ENCODE data around the gene LRP1B. TPM values are rescaled to one million over a fixed set of nuclear protein-coding genes. Genes with fewer than 3 reads are reported as not detected.

Gene LRP1B
- total and polyA plus RNA-seq, 2 of the 8 experiments (the other 6 are each of a cell fraction or from before 2014, with no cell fraction given), result 0.03 TPM; not detected in 1

GRCh38 chr2:140988597-140988996 is 1142.2 kb downstream of the LRP1B start:
- no peak overlapping the region for H2BK15ac ChIP-seq (ENCODE audit: low read length)
- no peak for DNase-seq (ENCODE audit: low read depth in 1 of 2, low spot score in 2 of 2)
- no peaks in the 10 kb centered on the region for H3K9me3 ChIP-seq (ENCODE audit: insufficient read depth in 2 of 2, low read depth in 1 of 2, low read length in 1 of 2)
- H2AFZ ChIP-seq (ENCODE audit: low read length), result no peak overlapping the region
- H2BK20ac ChIP-seq (ENCODE audit: low read length), result no peak overlapping the region
- no peak overlapping the region for H3K18ac ChIP-seq (ENCODE audit: extremely low read depth, low read length)
- no peak overlapping the region for H2BK120ac ChIP-seq (replicated peaks; ENCODE audit: low read depth, low read length)
- H3K36me3 ChIP-seq (ENCODE audit: control insufficient read depth in 2 of 4, insufficient read depth in 4 of 4, low read length in 3 of 4), result no peaks in the 10 kb centered on the region
- H4K5ac ChIP-seq (ENCODE audit: insufficient read length, low read depth, low read length), result no peak overlapping the region
- H3K23me2 ChIP-seq (ENCODE audit: low read depth, low read length), result no peaks in the 10 kb centered on the region
- no peaks in the 10 kb centered on the region for H3K79me1 ChIP-seq (ENCODE audit: low read depth, low read length)
- H3K27me3 ChIP-seq (replicated peaks in 1 of 4; ENCODE audit: control insufficient read depth in 3 of 4, extremely low read depth in 1 of 4, insufficient read depth in 3 of 4, low read length in 3 of 4), result no peaks in the 10 kb centered on the region
- H3K56ac ChIP-seq (replicated peaks; ENCODE audit: insufficient read length, low read depth, low read length), result no peak overlapping the region
- H3K23ac ChIP-seq (ENCODE audit: insufficient read length), result no peak overlapping the region
- H3K9ac ChIP-seq (replicated peaks in 1 of 4; ENCODE audit: extremely low read depth in 1 of 4, low read depth in 3 of 4, low read length in 3 of 4), result no peak overlapping the region
- no peaks in the 10 kb centered on the region for H3K79me2 ChIP-seq (ENCODE audit: control insufficient read depth in 1 of 2, insufficient read depth in 2 of 2, low read length in 2 of 2)
- H2AK5ac ChIP-seq (ENCODE audit: low read depth, low read length), result no peak overlapping the region
- H4K91ac ChIP-seq (replicated peaks; ENCODE audit: insufficient read length, low read length), result no peak overlapping the region
- H3K4me1 ChIP-seq (replicated peaks in 1 of 4; ENCODE audit: control insufficient read depth in 3 of 4, insufficient read depth in 4 of 4, low read length in 3 of 4), result no peaks in the 10 kb centered on the region; a peak in 1 of 7 replicates
- TF ChIP-seq CTBP2 (IDR thresholded peaks at IDR 0.05; ENCODE audit: borderline replicate concordance, insufficient read depth, insufficient read length, low read length) (no peak), YY1 (IDR thresholded peaks at IDR 0.05; ENCODE audit: low read depth, low read length) (no peak), SRF (IDR thresholded peaks at IDR 0.05; ENCODE audit: low read depth, low read length) (no peak), HDAC6 (IDR thresholded peaks at IDR 0.05; ENCODE audit: low read depth, low read length) (no peak), POLR2AphosphoS5 (IDR thresholded peaks at IDR 0.05; ENCODE audit: low read depth, low read length) (no peak), SP2 (IDR thresholded peaks at IDR 0.05; ENCODE audit: low read length) (no peak), ASH2L (IDR thresholded peaks at IDR 0.05; ENCODE audit: low read length) (no peak), SP1 (IDR thresholded peaks at IDR 0.05; ENCODE audit: low read depth, low read length) (no peak), TAF1 (IDR thresholded peaks at IDR 0.05; ENCODE audit: low read depth, low read length) (no peak), SIRT6 (IDR thresholded peaks at IDR 0.05; ENCODE audit: low read length) (no peak), TAF7 (optimal IDR thresholded peaks at IDR 0.05; ENCODE audit: borderline replicate concordance, low read depth, low read length) (no peak), CHD1 (IDR thresholded peaks at IDR 0.05; ENCODE audit: low read depth, low read length) (no peak), KDM4A (IDR thresholded peaks at IDR 0.05; ENCODE audit: low read depth, low read length, severe bottlenecking) (no peak), CBX5 (IDR thresholded peaks at IDR 0.05; ENCODE audit: low read depth, low read length) (no peak), GABPA (IDR thresholded peaks at IDR 0.05; ENCODE audit: borderline replicate concordance, insufficient read depth, low read length) (no peak), USF2 (IDR thresholded peaks at IDR 0.05; ENCODE audit: low read length) (no peak)
- H2BK12ac ChIP-seq (ENCODE audit: low read depth, low read length), result no peak overlapping the region
- H4K8ac ChIP-seq (ENCODE audit: extremely low read depth, insufficient read depth, low read length), result no peak overlapping the region
- ChIA-PET POLR2A (ENCODE audit: partially characterized antibody) (no interaction called here), CTCF (ENCODE audit: partially characterized antibody) (interaction anchor here (0.9 kb wide), 1 partner anchor 452 kb away, joined by 3 read pairs; no protein-coding TSS in a partner anchor)
- no peak overlapping the region for H3K4me3 ChIP-seq (ENCODE audit: extremely low read depth in 1 of 4, insufficient read depth in 2 of 4, low read depth in 3 of 4, low read length in 4 of 4)
- H3K4me2 ChIP-seq (ENCODE audit: insufficient read depth in 1 of 2, low read depth in 2 of 2, low read length in 2 of 2), result no peak overlapping the region
- H3K4ac ChIP-seq (replicated peaks; ENCODE audit: insufficient read length, low read depth, low read length), result no peak overlapping the region
- H4K20me1 ChIP-seq (replicated peaks in 1 of 2; ENCODE audit: control insufficient read depth in 1 of 2, insufficient read depth in 2 of 2, low read length in 2 of 2), result no peaks in the 10 kb centered on the region
- no peak overlapping the region for H3K14ac ChIP-seq (ENCODE audit: insufficient read length)
- H3K27ac ChIP-seq (ENCODE audit: low read depth, low read length), result no peak overlapping the region
- no peak overlapping the region for H2BK5ac ChIP-seq (ENCODE audit: low read depth, low read length)
- no peak for FAIRE-seq

Measured in H1 (cell line).